Liver (tissue), 8 donors: ENCODE measurements around the gene SORL1-AS1.
A peak's percentile ranks its signal among the peaks of the same experiment; 100 is the strongest.

Source experiments
- DNase-seq: peaks from one replicate; pipeline ENCODE4 v3.0.0-alpha.2; 2017; ENCODE audit warnings: low spot score
- H3K27ac ChIP-seq, 2 donors: one replicate each; pipeline ENCODE4 v1.7.0; 2013; ENCODE audit warnings: inconsistent platforms in 2 of 2, low read length in 2 of 2, control low read depth in 1 of 2, low read depth in 1 of 2, mild to moderate bottlenecking in 1 of 2
- H3K27me3 ChIP-seq, 4 donors: one replicate each; pipeline versions ENCODE4 v1.6.1 to v1.7.0; 2013; ENCODE audit warnings: low read length in 3 of 4, inconsistent platforms in 1 of 4, mild to moderate bottlenecking in 1 of 4, moderate library complexity in 1 of 4; ENCODE audit not compliant: control insufficient read depth in 4 of 4, insufficient read depth in 4 of 4
- H3K36me3 ChIP-seq, 4 donors: one replicate each; pipeline versions ENCODE4 v1.6.1 to v1.7.0; 2013; ENCODE audit warnings: low read length in 3 of 4, mild to moderate bottlenecking in 3 of 4, low read depth in 1 of 4, moderate library complexity in 1 of 4; ENCODE audit not compliant: control insufficient read depth in 4 of 4, insufficient read depth in 3 of 4
- H3K4me1 ChIP-seq, 4 donors: one replicate each; pipeline versions ENCODE4 v1.6.1 to v1.7.0; 2013; ENCODE audit warnings: low read length in 3 of 4, mild to moderate bottlenecking in 3 of 4, moderate library complexity in 1 of 4; ENCODE audit not compliant: control insufficient read depth in 4 of 4, insufficient read depth in 4 of 4
- H3K4me3 ChIP-seq, 3 donors: one replicate each; pipeline versions ENCODE4 v1.6.1 to v1.7.0; 2013; ENCODE audit warnings: low read length in 3 of 3, control low read depth in 1 of 3, low read depth in 1 of 3, mild to moderate bottlenecking in 1 of 3
- H3K9ac ChIP-seq, 2 donors: one replicate each; pipeline ENCODE4 v1.7.0; 2013; ENCODE audit warnings: low read length in 2 of 2, mild to moderate bottlenecking in 2 of 2, moderate library complexity in 2 of 2, control low read depth in 1 of 2, low read depth in 1 of 2
- H3K9me3 ChIP-seq, 4 donors: one replicate each; pipeline versions ENCODE4 v1.6.1 to v1.7.0; 2013; ENCODE audit warnings: low read length in 3 of 4; ENCODE audit not compliant: control insufficient read depth in 4 of 4
- ATF3 ChIP-seq: IDR thresholded peaks from 2 replicates; pipeline ENCODE4 v1.6.1; 2016; ENCODE audit warnings: antibody characterized with exemption
- CTCF ChIP-seq: fragments of 150-350 bp; IDR thresholded peaks from 2 replicates; pipeline ENCODE4 v1.5.1; 2017; ENCODE audit warnings: improper control_type of control experiment, low read depth, low read length; ENCODE audit not compliant: missing input control
- FOXA1 ChIP-seq: IDR thresholded peaks from 2 replicates; pipeline ENCODE4 v1.6.1; 2016; ENCODE audit warnings: antibody characterized with exemption
- FOXA2 ChIP-seq: IDR thresholded peaks from 2 replicates; pipeline ENCODE4 v1.6.1; 2016; ENCODE audit warnings: antibody characterized with exemption
- GABPA ChIP-seq, 2 donors: IDR thresholded peaks in 1 of 2; conservative IDR thresholded peaks in 1 of 2; 2 replicates each; pipeline ENCODE4 v1.6.1; 2016; ENCODE audit warnings: antibody characterized with exemption in 2 of 2, mild to moderate bottlenecking in 1 of 2, moderate library complexity in 1 of 2
- HNF4A ChIP-seq, 2 donors: conservative IDR thresholded peaks; 2 replicates each; pipeline ENCODE4 v1.6.1; 2016; ENCODE audit warnings: antibody characterized with exemption in 2 of 2, mild to moderate bottlenecking in 2 of 2
- HNF4G ChIP-seq: IDR thresholded peaks from 2 replicates; pipeline ENCODE4 v1.6.1; 2016; ENCODE audit warnings: antibody characterized with exemption
- JUND ChIP-seq, 2 donors: IDR thresholded peaks; 2 replicates each; pipeline ENCODE4 v1.6.1; 2016; ENCODE audit warnings: antibody characterized with exemption in 2 of 2
- MAX ChIP-seq: IDR thresholded peaks from 2 replicates; pipeline ENCODE4 v1.6.1; 2016; ENCODE audit warnings: antibody characterized with exemption
- NR2F2 ChIP-seq: IDR thresholded peaks from 2 replicates; pipeline ENCODE4 v1.6.1; 2016; ENCODE audit warnings: antibody characterized with exemption
- RAD21 ChIP-seq, 2 donors: IDR thresholded peaks; 2 replicates each; pipeline ENCODE4 v1.6.1; 2016; ENCODE audit warnings: antibody characterized with exemption in 2 of 2, mild to moderate bottlenecking in 2 of 2
- REST ChIP-seq: IDR thresholded peaks from 2 replicates; pipeline ENCODE4 v1.6.1; 2016; ENCODE audit warnings: antibody characterized with exemption, mild to moderate bottlenecking
- RXRA ChIP-seq, 2 donors: IDR thresholded peaks; 2 replicates each; pipeline ENCODE4 v1.6.1; 2017 to 2018; ENCODE audit warnings: antibody characterized with exemption in 2 of 2, mild to moderate bottlenecking in 1 of 2
- SP1 ChIP-seq: IDR thresholded peaks from 2 replicates; pipeline ENCODE4 v1.6.1; 2018; ENCODE audit warnings: antibody characterized with exemption, mild to moderate bottlenecking
- TAF1 ChIP-seq: conservative IDR thresholded peaks from 2 replicates; pipeline ENCODE4 v1.6.1; 2016; ENCODE audit warnings: antibody characterized with exemption, mild to moderate bottlenecking
- YY1 ChIP-seq: IDR thresholded peaks from 2 replicates; pipeline ENCODE4 v1.6.1; 2016; ENCODE audit warnings: antibody characterized with exemption, mild to moderate bottlenecking
- ZBTB33 ChIP-seq: IDR thresholded peaks from 2 replicates; pipeline ENCODE4 v1.6.1; 2016; ENCODE audit warnings: antibody characterized with exemption
- WGBS: extraction: QIAGEN DNeasy Blood & Tissue Kit; methylation state at CpG from one replicate; pipeline ENCODE4 v1.1.7; 2013; 5-methylcytosine and 5-hydroxymethylcytosine counted together
- donor health status: healthy.
- donor health status: healthy.
- donor health status: healthy.
- donor health status: healthy.
- donor health status: healthy.

The SORL1-AS1 gene

GRCh38 chr11:121437686-121438078, 15.1 kb downstream of the SORL1-AS1 start (continued):
- TF ChIP-seq CTCF: no peak

- Histone ChIP-seq H3K4me1 (peaks cover 0 to 11% (median 6%) of the 10 kb centered on the region in 4 donors), H3K9me3 (no peaks in the 10 kb centered on the region), H3K9ac (no peak overlapping the region), H3K27ac (no peak overlapping the region), H3K4me3 (no peak overlapping the region), H3K27me3 (no peaks in the 10 kb centered on the region), H3K36me3 (no peaks in the 10 kb centered on the region)
- no peak for DNase-seq
- TF ChIP-seq HNF4G (no peak), RAD21 (IDR thresholded peaks at IDR 0.05) (no peak), HNF4A (conservative IDR thresholded peaks at IDR 0.05) (peak in 1 of 2 donors; percentile 38), RXRA (IDR thresholded peaks at IDR 0.05) (peak in 1 of 2 donors; percentile 40), SP1 (no peak), REST (peak; percentile 31), GABPA (IDR thresholded peaks at IDR 0.05 in 1 of 2, conservative IDR thresholded peaks at IDR 0.05 in 1 of 2) (no peak), FOXA1 (no peak), YY1 (peak; percentile 85), MAX (no peak), TAF1 (no peak), JUND (IDR thresholded peaks at IDR 0.05) (peak in 1 of 2 donors; percentile 29), FOXA2 (no peak)
Measured at GRCh38 chr11:121437018-121437685, 15.6 kb downstream of the SORL1-AS1 start.

- H3K9ac ChIP-seq: no peak overlapping the region
- WGBS: 92% methylated on average over 3 of the region's 3 CpGs
- no peaks in the 10 kb centered on the region for H3K9me3 ChIP-seq
- H3K27me3 ChIP-seq: no peaks in the 10 kb centered on the region
- no peak for DNase-seq
- no peak overlapping the region for H3K4me3 ChIP-seq
- H3K36me3 ChIP-seq: no peaks in the 10 kb centered on the region
- H3K4me1 ChIP-seq: peaks cover 0 to 11% (median 6%) of the 10 kb centered on the region in 4 donors
- no peak overlapping the region for H3K27ac ChIP-seq
- TF ChIP-seq RAD21 (IDR thresholded peaks at IDR 0.05) (no peak), ZBTB33 (no peak), YY1 (no peak), HNF4A (conservative IDR thresholded peaks at IDR 0.05) (no peak), TAF1 (no peak), ATF3 (no peak), NR2F2 (no peak), SP1 (no peak), MAX (no peak), GABPA (IDR thresholded peaks at IDR 0.05 in 1 of 2, conservative IDR thresholded peaks at IDR 0.05 in 1 of 2) (no peak), RXRA (IDR thresholded peaks at IDR 0.05) (no peak), FOXA2 (no peak), JUND (IDR thresholded peaks at IDR 0.05) (no peak), HNF4G (no peak), CTCF (no peak)
Measured at GRCh38 chr11:121435551-121436511, 16.9 kb downstream of the SORL1-AS1 start.
